GM10266 (cell line): Measurements from ENCODE around the gene THSD7A.
"Not testable (repeated sequence)": the region's sequence is repeated elsewhere in the genome, so short reads cannot be mapped to it uniquely, and the experiment has no call there.

Experiments
- DNase-seq: peaks from one replicate; pipeline ENCODE4 v3.0.0; 2012; ENCODE audit errors: extremely low spot score
- CTCF ChIP-seq: IDR thresholded peaks from 2 replicates; pipeline ENCODE4 v1.5.1; 2012; ENCODE audit warnings: mild to moderate bottlenecking, low read depth; ENCODE audit not compliant: control insufficient read depth, insufficient read depth; ENCODE audit errors: missing control alignments

Gene THSD7A

GRCh38 chr7:11529382-11529781 lies 302.6 kb downstream of the THSD7A start:
- no peak for TF ChIP-seq CTCF
- DNase-seq, result no peak

- TF ChIP-seq CTCF, result no peak
- DNase-seq, result no peak
Measured at GRCh38 chr7:11527707-11528106, 304.3 kb downstream of the THSD7A start.

GRCh38 chr7:11524476-11525397 lies 307.3 kb downstream of the THSD7A start:
- no peak for TF ChIP-seq CTCF
- no peak for DNase-seq

- not testable (repeated sequence) for DNase-seq
Measured at GRCh38 chr7:11521964-11522499, 310.0 kb downstream of the THSD7A start.

GRCh38 chr7:11517853-11518252 lies 314.1 kb downstream of the THSD7A start:
- no peak for TF ChIP-seq CTCF
- DNase-seq, result no peak

GRCh38 chr7:11516328-11516727 lies 315.7 kb downstream of the THSD7A start:
- DNase-seq, result no peak
- TF ChIP-seq CTCF, result no peak

- no peak for DNase-seq
- no peak for TF ChIP-seq CTCF
Measured at GRCh38 chr7:11513460-11513859, 318.5 kb downstream of the THSD7A start.
